Measurements from ENCODE around the gene MEI1.
"Not testable (repeated sequence)": the region's sequence is repeated elsewhere in the genome, so short reads cannot be mapped to it uniquely, and the experiment has no call there.

Gene MEI1

DNA sequence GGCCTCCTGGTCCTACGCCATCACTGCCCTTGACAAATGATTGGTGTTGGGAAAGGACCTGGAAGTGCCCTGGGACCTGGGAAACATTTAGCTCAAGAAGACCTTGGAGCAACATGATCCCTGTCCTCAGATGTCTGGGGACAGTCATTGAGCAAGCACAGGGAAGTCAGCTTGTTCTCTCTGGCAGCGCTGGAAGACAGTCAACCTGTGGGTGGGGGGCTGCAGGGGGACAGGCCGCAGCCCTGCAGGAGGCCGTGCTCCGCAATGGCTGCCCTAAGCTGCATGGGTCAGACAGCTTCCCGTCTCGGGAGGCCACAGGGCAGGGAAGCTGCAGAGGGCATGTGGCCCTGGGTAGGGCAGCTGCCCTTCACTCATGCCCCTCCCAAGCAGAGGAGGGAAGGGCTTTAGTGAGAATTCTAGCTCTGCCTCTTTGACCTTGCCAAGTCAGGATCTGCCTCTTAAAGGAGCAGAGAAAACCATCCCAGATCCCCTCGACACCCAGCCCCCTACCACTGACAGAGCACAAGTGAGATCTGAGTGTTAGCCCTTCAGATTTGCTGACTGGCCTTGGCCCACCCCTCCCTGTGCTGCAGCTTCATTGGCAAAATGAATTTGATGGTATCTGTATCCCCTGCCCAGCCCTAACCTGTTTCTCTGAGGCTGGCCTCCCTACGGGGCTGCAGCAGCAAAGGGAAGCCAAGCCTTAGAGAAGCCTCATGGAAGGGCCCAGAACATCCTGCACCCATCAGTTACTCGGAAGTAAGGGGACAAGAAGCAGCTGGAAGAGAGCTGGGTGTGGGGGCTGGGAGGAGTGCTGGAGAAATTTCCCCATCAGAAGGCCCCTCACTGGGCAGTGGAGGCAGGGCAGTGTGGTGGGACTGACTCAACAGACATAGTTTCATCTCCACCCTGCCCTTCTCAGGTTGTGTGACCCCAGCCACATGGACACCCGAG, 127.4 kb downstream of the MEI1 start:
- DNase-seq, result no peak

DNA sequence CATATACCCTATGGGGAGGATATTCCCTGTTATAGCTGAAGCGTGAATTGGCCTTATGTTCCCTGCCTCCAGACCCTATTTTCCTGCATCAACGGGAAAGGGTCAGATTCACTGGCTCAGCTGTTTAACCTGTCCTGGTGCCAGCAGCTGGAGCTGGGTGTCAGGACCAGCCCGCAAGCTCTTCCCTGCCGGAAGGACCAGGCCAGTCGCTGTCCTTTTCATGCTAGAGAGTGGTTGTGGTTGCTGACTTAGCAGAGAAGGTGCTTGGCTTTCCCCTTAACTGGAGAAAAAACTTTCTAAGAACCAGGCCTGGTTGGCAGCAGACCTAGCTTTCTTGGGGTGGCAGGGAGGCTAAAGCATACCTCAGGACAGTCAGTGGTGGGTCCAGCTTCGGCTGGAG, 128.4 kb downstream of the MEI1 start:
- no peak for DNase-seq

DNA sequence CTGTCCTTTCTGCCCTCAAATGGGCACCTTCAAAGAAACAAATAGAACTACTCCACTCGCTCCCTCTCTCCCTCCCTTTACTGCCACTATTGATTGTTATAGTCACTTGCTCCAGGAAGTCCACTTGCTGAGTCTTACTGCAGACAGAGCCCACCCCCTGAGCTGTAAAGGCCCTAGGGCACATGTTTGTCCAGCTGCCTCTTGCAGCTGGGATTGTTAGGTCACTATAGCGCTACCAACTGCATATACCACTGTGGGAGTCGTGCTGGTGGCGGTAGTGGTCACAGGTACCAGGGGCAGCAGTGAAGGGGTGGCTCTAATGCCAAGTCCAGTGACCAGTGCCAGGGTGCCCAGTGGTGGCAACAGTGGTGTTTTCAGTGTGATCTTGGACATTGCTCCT, 129.2 kb downstream of the MEI1 start:
- peak; percentile 52 for DNase-seq

DNA sequence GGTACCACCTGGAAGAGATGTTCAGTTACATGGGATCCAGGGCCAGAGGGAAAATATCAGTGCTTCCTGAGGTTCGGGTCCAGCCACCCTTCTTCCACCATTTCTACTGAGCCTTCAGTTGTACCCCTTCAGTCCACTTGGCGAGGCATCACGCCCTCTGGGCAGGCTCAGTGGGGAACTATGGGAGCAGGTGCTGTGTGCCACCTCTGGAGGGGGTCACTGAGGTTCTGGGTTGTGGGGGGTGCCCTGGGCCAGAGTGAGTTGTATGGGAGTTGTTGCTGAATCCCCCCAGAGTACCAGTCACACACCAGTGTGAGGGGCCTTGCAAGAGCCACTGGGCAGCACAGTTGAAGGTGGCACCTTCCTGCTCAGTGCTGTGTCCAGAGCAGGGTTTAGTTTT, 130.9 kb downstream of the MEI1 start:
- DNase-seq, result no peak

DNA sequence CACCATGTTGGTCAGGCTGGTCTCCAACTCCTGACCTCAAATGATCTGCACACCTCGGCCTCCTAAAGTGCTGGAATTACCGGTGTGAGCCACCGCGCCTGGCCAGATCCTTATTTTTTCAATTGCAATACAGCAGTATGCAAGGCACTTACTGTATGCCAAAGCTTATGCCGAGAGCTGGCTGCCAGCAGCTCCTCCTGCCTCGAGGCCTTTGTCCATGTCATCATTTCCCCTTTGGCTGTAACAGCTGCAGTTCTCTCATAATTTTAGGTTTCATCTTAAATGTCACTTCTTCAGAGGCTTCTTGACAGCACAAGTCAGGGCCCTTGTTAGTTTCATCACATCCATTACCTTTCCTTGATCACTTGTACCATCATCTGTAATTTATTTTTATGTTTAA, 132.1 kb downstream of the MEI1 start:
- no peak for DNase-seq

DNA sequence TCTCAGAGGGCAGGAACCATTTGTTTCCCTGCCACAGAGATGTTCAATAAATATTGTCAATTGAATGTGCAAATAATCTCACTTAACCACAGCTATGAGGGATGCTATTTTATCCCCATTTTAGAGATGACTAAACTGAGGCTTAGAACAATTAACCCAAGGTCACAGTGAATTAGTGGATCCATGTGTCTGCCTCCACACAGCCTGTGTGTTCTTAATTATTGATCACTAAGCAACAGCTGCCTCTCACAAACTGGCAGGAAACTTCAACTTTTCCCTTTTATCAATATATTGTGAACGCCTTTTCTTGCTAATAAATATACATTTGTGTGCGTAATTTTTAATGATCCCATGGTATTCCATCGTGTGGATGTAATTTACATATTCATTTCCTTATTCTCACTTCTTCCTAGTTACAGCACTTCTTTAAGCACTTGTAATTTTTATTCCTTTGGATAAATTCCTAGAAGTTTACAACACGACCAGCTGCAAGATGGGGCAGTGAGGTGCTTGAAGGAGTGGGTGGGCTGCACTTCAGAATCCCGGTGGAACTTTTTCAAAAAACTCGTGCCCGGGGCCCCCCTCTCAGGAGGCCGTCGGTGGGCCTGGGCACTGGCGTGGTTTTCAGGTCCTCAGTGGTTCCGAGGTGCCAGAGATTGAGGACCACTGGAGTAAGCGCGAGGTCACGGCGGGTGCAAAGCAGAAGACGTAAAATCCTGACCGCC, 132.7 kb downstream of the MEI1 start:
- DNase-seq, result no peak

DNA sequence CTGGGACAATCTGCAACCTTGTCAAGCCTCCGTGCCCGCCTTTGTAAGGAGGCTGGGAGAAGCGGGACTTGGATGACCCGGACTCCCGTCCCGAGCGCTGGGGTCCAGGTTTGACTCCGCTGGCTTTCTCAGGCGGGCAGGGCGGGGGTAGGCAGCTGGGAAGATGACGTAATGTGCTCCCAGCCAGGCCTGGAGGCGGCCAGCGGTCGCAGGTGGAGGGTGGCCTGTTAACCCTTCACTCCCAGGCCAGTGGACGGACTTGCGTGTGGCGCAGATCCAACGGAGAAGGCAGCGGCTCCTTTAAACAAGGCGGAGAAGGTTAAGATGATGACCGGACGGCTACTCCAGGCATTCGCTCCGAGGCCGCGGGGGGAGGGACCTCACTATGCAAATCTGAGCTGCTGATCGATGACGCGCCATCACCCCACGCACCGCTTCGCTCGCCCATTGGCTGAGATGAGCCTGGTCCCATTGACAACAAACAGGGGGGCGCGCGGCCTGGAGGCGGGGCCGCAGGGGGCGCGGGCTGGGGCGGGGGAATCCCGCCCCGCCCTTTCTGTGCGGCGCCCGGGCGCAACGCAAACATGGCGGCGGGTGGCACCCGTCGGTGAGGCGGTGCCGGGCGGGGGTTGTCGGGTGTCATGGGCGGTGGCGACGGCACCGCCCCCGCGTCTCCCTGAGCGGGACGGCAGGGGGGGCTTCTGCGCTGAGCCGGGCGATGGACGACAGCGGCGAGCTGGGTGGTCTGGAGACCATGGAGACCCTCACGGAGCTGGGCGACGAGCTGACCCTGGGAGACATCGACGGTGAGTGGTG, 133.5 kb downstream of the MEI1 start, which contains the start of gene SREBF2:
Gene SREBF2, plus strand, starts transcription at position 553 of the 816 bp plus-strand sequence. Its CDS starts 166 bp downstream, at position 719.
- peak; percentile 86 for DNase-seq

DNA sequence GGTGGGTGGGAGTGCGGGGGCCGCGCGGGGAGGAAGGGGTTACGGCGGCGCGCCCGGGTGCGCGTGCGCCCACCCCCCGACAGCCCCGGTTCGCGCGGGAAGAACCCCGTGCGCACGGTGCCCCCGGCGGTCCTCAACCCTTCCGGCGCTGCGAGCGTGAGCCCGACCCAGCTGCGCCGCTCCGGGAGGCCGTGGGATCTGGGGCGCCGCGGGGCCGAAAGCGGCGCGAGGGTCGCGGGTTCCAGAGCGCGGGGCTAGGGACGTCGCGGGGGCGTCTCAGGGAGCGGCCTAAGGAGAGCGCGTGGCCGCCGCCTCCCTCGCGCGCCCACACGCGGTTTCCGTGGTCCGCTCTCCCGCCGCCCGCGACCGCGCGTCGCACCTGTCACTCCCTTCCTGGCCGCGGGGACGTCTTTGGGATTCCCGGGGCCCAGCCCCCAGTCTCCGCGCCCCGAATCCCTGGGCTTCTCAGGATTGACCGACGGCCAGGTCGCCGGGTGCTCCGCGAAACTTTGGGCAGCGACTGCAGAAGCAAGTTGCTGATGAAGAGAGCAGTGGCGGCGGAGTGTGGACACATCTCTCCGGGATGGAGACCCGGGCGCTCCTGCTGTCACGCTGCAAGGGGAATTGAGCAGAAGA, 134.2 kb downstream of the MEI1 start:
- no peak for DNase-seq

DNA sequence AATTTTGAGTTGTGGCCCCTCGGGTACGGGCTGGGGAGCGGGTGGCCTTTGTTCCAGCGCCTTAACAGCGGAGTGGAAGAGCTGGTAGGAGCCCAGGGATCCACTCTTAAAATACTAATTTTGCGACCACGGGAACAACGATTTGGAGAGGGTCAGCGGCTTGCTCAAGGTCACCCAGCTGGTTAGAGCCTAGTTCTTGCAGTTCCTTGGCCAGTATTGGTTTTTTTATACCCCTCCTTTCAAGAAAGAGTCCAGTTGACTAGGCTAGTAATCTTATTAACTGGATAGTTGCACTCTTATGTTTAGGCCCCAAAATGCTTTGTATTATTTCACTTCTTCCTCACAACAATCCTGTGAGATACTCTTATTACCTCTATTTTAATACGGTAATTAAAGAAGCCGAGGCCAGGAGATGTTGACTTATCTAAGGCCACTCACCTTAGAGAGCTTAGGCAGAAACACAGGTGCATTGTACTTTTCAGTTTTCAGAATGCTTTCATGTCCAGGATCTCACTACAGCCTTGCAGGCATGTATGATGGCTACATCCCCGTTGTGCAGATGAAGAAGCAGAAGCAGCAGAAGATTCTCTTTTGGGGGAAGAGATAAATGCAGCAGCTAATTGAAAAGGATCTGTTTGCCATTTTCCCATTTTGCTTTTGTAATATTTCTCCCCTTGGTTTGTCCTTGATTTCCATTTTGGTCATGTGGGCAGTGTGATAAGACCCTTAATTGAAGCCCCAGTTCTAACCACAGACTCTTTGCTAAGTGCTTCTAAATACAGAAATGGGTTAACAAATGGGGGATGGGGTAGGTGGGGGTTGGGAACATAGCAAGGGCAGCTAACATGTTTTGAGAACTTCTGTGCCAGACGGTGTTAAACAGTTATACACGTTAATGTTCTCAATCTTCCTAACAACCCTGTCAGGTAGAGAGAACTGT, 135.0 kb downstream of the MEI1 start:
- no peak for DNase-seq

DNA sequence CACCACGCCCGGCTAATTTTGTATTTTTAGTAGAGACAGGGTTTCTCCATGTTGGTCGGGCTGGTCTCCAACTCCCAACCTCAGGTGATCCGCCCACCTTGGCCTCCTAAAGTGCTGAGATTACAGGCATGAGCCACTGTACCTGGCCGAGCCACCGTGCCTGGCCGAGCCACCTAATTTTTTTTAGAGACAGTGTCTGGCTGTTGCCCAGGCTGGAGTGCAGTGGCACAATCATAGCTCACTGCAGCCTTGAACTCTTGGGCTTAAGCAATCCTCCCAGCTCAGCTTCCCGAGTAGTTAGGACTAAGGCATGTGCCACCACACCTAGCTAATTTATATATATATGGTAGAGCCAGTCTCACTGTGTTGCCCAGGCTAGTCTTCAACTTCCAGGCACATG, 136.2 kb downstream of the MEI1 start:
- DNase-seq, result not testable (repeated sequence)

DNA sequence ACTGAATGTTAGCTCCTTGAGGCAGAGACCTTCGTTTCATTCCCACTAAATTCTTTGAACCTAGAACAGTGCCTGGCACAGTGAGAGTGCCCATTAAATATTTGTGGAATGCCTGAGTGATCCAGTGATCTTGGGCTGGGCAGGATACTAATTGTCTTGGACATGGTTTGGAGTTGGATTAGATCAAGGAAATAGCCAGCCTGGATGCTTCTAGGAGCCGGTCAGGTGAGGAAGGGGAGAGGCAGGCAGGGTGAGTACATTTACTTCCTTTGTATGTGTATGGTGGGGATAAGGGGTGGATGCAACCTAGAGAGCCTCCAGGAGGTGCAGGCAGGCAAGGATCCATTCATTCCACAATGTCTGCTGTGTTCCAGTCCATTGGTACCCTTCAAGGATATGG, 137.2 kb downstream of the MEI1 start:
- no peak for DNase-seq

DNA sequence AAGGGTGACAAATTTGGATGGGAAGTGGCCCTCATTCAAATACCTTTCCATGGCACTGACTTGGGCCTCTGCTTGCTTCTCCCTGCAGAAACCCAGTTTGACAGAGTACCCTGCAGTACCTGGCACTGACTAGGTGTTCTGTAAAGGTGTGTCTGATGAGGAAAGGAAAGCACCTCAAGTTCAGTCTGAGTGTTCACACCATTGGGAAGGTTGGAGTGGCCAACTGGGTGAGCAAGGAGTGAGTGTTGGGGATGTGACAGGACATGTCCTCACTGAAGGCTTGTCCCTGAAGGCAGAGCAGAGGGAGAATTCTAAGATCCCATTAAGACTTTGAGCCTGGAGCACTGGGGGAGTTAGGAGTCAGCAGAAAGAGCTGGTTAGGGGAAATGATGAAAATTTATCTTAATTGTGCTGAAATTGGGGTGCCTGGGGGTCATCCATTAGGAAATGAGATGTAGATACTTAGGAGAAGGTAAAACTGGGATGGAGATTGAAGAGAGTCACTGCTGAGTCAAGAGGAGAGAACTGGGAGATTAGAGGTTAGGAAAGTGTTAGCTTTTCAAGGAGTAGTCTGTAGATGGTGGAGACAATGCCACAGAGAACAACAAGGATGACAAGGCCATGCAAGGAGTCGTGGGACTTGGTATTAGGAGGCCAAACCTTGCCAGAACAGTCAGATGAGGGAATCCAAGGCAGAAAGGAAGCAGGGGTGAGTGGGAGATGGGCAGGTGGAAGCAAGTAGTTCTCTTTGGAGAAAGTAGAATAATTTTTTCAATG, 139.7 kb downstream of the MEI1 start:
- DNase-seq, result no peak

DNA sequence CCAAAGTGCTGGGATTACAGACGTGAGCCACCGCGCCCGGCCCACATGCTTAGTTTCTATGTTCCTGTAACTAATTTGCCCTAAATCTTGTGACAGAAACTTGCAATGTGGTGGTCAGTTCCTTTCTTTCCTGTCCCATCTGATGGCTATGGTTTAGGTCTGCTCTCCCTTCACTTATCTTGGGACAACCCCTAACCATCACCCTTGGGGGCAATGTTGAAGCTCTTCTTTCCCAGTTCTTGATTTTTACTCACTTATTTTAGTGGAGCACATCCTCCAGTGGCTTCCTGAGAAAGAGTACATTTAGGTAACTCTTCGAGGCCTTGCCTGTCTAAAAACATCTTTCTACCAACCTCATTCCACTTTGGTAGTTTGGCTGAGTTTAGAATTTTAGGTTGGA, 140.9 kb downstream of the MEI1 start:
- DNase-seq, result no peak

DNA sequence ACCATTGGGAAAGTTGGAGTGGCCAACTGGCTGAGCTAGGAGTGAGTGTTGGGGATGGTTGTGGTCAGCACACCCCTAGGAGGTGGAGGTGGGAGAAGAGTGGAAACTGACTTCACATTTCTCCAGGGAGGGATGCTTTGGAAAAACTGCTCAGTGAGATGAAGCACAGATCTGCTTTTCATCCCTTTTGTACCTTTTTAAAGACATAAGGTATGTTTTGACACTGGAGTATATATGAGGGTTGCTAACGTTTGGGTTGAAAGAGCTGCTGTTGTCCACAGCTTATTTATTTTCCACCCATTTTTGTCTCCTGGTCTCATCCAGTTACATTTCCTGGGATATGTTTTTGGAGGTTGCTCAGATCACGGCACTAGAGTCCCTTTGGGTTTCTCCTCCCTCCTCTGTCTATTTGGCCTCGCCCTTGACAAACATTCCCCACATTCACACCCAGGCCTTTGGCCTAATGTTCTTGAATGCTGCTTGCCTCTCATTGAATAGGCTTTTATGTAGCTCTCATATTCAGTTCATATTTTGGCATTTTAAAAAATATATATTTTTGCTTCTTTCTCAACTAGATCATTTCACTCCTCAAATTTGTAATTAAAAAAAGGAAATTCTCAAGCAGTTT, 141.9 kb downstream of the MEI1 start:
- DNase-seq, result no peak

DNA sequence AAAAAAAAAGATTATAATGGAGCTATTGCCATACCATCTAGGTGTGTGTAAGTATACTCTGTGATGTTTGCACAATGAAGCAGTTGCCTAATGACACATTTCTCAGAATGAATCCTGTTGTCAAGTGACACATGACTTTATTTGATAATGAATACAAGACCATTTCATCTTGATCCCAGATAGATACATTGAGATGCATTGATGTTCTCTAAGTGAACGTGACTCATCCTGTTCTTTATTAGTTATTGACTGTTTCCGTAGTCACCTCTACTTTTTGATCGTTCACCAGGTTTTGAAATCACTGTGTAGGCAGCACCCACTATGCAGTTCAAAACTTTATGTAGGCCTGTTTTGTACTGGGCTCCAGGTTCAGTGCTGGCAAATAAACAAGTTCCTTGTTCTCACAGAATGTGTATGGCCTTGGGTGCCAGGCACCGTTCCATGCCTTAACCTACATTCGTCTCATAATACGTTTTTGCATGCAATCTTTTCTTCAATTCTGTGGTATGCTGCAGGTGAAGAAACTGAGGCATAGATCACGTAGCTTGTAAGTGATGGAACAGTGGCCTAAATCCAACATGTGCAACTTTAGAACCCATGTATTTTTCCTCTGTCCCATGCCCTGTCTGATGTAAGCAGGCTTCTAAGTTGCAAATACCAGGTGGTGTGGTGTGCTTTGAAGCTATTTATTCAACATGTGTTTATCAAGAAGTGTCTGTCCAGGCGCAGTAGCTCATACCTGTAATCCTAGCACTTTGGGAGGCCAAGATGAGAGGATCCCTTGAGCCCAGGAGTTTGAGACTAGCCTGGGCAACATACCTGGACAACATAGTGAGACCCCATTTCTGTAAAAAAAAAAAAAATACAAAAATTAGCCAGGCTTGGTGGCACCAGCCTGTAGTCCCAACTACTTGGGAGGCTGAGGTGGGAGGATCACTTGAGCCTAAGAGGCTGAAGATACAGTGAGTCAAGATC, 144.0 kb downstream of the MEI1 start:
- DNase-seq, result no peak

DNA sequence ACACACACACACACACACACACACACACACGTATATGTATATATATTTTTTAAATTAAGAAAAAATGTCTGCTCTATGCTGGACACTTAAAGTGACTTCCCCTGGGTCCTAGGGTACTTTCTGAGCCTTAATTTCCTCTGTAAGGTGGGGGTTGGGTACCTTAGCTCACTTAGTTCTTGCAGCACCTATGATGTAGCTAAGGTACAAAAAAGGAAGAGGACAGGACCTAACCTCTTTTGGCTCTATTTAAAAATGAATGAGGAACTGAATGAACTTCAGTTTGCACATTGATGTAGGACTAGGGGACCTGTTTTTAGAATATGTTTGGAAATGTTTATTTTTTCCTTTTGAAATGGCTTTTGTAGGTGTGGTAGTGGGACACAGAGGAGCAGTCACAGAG, 144.7 kb downstream of the MEI1 start:
- no peak for DNase-seq

DNA sequence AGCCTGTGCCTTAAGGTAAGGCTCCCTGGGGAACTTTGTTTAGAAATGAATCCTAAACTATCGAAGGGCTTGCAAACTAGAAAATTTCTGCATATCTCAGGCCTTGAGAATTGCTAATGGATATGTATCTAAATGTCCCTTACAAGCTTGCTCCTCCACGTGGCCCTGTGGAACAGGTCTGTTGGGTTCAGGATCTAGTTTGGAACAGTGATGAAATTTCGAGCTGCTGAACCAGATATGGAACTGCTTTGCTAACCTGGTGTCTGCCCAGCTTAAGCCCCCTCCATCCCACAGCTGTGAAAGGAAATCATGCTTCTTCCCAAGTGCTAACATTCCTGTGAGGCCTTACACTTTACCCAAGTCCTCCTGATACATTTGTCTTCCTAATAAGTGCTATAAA, 145.2 kb downstream of the MEI1 start:
- DNase-seq, result no peak

DNA sequence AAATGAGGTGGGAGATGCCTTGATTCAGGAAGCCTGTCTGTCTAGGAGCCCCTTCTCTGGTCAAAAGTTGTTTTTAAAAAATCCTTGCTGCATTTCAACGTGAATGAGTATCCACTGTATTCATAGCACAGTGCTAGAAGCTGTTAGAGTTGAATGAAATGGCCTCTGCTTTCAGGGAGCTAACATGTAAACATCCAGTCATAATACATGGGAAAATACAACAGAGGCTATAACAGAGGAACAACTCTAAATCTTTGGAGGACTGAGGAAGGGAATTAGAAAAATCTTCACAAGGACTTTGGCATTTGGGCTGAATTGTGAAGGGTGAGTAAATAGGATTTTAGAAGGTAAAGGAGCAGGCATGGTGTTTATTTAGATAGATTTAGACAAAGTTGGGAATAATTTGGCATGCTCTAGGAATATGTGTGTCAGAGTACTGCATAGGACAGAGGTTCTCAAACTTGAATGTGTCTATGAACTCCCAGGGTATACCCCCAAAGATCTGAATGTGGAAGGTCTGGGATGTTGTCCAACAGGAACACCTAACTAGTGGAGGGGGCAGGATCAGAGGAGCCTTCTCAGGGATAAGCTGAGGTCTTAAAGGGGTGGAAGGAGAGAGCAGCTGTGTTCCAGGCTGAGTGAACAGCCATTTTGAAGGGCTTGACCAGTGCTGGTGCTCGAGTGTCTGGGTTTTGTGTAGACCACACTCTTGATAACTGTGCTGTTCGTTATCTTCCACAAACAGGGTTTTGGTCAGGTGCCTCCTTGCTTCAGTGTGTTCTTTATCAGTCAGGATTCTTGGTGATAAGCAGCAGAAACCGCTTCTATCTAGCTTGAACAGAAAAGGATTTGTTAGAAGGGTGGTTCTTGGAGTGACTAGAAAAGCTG, 146.3 kb downstream of the MEI1 start:
- DNase-seq, result no peak
